Subcutaneous adipose tissue (tissue), 4 donors: ENCODE data around the gene AFF3. TPM values are rescaled to one million over a fixed set of nuclear protein-coding genes. Genes with fewer than 3 reads are reported as not detected.

Source experiments
- total RNA-seq, 4 donors: library from RNA; depleted of rRNA; stranded (reverse); fragments of >200 nt; gene quantifications; one replicate each; pipeline ENCODE4 v1.1.0, GENCODE V29; 2016
- TF ChIP-seq, protein P1 (sequence below): fragments of 450-650 bp; IDR thresholded peaks from one replicate; pipeline ENCODE4 v1.5.1; 2016; ENCODE audit warnings: low read depth, mild to moderate bottlenecking, control low read depth, antibody characterized with exemption, moderate library complexity

Gene AFF3
- total RNA-seq, 4 donors from 2014 or later = 2.5 to 6.2 (median 5.6) TPM

DNA sequence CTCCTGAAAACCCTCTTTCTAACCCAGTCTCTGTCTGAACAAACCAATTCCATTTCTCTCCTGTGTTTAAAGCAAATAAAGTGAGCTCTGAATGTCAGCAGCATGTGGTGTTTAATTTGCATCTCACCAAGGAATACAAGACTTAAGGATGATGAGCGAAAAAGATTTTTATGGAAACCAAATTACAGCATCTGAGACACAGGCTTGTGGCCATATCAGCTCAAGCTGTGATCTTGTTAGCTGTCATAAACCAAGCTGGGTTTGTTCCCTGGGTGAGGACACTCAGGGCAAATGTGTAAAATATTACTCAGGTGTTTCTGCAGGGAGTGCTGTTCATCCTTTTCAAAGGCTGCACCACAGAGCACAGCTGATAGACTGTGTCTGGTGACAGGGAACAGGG is 523.2 kb downstream of the AFF3 start:
- TF ChIP-seq, protein P1, sequence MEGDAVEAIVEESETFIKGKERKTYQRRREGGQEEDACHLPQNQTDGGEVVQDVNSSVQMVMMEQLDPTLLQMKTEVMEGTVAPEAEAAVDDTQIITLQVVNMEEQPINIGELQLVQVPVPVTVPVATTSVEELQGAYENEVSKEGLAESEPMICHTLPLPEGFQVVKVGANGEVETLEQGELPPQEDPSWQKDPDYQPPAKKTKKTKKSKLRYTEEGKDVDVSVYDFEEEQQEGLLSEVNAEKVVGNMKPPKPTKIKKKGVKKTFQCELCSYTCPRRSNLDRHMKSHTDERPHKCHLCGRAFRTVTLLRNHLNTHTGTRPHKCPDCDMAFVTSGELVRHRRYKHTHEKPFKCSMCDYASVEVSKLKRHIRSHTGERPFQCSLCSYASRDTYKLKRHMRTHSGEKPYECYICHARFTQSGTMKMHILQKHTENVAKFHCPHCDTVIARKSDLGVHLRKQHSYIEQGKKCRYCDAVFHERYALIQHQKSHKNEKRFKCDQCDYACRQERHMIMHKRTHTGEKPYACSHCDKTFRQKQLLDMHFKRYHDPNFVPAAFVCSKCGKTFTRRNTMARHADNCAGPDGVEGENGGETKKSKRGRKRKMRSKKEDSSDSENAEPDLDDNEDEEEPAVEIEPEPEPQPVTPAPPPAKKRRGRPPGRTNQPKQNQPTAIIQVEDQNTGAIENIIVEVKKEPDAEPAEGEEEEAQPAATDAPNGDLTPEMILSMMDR = no peak

DNA sequence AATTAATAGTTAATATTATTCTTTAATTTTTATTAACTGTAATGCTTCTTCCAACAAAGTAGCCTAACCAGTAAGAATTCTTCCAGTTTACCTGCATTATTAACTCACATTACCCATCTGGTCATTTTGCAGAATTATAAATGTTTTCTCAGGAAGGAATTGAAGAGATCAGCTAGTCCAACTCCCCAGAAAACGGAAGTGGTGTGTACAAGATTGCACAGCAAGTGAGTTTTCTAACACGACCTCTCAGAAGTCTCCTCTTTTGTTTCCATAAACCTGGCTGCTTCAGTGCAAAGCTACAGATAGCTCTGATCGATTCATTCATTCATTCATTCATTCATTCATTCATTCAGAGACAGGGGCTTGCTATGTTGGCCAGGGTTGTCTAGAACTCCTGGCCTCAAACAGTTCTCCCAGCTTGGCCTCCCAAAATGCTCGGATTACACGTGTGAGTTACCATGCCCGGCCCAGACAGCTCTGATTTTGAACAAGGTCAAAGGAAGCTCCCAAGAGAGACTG is 523.8 kb downstream of the AFF3 start:
- TF ChIP-seq, protein P1 = no peak

DNA sequence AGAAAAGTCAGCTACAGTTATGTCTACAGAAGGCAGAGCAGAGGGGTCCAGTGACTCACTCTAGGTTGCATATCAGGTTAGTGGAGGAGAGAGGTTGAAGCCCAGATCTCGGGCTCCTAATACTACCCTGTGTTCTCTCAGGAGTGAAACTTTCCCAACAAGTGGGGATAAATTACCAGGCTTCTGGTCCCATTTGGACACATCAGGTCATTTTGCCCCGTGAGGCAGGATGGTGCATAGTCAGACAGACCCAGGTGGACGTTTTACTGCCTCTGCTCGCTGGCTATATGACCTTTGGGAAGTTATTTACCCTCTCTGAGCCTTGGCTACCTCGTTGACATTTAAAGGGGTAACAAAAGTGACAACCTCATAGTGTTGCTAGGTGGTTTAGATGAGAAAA is 524.6 kb downstream of the AFF3 start:
- TF ChIP-seq, protein P1 = no peak

DNA sequence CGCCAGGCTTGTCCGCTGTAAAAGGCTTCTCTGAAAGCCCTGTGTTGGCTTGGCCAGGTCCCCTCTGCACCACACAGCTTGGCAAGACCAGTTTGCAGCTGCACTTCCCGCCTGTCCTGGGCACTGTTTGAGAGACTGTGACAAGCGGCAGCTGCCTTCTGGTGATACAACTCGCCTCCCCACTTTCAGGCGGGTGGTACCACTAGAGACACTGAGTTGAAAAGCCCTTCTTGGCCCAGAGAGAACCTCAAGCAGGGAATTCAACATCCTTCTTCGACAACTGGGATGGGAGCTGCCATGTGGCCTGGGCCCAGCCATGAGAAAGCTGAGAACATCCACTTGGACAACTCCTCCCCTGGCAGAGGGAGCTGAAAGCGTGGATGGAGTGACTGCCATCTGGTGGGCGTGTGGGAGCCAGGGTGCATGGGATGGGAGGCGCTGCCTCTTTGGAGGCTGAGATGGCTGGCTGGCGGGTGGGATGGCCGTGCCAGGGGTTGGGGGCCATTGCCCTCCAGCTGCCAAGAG is 527.1 kb downstream of the AFF3 start:
- TF ChIP-seq, protein P1 = no peak

DNA sequence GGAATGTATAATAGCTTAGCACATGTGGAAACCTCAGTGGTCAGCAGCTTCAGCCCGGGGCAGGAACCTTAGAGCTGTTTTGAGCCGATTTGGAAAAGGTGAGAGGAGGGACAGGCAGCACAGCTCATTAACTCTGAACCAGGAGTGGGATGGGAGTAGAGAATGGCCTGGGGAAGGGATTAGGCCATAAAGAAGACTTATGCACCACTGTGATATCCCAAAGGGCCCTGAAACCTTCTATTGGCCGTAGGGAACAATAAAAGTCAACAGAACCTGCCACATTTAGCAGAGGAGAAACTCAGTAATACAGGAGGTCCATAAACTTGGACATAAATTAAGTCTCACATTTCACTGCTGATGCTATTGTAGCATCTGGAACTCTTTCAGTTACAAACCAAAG is 528.4 kb downstream of the AFF3 start:
- TF ChIP-seq, protein P1 = no peak

DNA sequence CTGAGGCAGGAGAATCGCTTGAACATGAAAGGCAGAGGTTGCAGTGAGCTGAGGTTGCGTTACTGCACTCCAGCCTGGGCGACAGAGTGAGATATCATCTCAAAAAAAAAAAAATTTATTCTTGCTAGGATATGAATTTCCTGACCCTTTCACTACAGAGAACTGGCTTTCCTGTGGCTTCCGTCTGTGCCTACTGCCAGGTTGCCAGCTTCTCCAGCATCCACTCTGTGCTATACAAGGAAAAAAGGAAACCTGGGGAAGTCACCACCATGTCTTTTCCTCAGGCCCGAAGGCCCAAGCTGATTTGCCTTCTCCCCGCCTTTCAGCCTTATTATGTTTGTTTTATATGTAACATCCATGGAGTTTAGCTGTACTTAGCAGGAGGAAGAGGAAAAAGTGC is 530.6 kb downstream of the AFF3 start:
- TF ChIP-seq, protein P1 = no peak

DNA sequence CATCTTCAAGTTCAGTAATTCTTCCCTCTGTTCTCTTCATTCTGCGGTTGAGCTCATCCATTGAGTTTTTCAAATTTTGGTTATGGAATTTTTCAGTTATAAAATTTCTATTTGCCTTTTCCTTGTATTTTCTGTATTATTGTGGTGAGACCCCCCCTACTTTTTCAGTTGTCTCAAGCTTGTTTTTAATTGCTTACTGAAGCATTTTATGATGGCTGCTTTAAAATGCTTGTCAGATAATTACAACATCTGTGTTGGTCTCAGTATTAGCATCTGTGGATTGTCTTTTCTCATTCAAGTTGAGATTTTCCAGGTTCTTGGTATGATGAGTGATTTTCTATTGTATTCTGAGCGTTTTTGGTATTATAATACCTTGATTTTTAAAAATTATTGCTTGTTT is 531.4 kb downstream of the AFF3 start:
- TF ChIP-seq, protein P1 = no peak
